Caki2 (cell line): Measurements from ENCODE around the gene PARP16. TPM values are rescaled to one million over a fixed set of nuclear protein-coding genes. Genes with fewer than 3 reads are reported as not detected.

Source experiments
- DNase-seq: peaks from one replicate; pipeline ENCODE4 v3.0.0-alpha.2; 2015; ENCODE audit warnings: low read depth
- in situ Hi-C: cut with HindIII; loops from 2 replicates; pipeline ENCODE4 v1.10.0; 2016; ENCODE audit warnings: low sequenced_read_pairs, low pct_unique_long_range_greater_than_20kb, mixed read lengths
- total RNA-seq: library from RNA; depleted of rRNA; stranded (reverse); fragments of >200 nt; shearing (Covaris generic); gene quantifications from 2 replicates; pipeline ENCODE4 v1.2.3, GENCODE V29; 2014; ENCODE audit warnings: low replicate concordance

PARP16 gene
- total RNA-seq, 1 experiment from 2014 or later, result 16.9 TPM

GRCh38 chr15:65323071-65323511, 36.4 kb upstream of the PARP16 start:
- in situ Hi-C loops, result no loop called here
- no peak for DNase-seq

DNA sequence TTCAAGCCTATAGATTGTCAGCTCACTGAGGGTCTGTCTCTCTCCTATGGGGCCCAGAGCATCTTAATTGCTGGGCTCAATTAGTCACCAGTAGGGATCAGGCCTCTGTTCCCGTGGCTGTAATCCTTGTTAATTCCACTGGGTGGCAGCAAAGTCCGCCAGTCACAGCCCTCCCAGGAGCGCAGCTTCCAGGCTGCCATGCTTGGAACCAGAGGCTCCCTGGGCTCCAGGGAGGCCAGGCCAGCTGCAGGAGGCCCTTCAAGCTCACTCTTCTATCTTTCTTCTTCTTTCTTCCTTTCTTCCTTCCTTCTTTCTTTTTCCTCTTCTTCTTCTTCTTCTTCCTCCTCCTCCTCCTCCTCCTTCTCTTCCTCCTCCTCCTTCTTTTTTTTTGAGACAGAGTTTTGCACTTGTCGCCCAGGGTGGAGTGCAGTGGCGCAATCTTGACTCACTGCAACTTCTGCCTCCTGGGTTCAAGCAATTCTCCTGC, 32.2 kb upstream of the PARP16 start:
- in situ Hi-C loops, result no loop called here
- DNase-seq, result peak; percentile 59

DNA sequence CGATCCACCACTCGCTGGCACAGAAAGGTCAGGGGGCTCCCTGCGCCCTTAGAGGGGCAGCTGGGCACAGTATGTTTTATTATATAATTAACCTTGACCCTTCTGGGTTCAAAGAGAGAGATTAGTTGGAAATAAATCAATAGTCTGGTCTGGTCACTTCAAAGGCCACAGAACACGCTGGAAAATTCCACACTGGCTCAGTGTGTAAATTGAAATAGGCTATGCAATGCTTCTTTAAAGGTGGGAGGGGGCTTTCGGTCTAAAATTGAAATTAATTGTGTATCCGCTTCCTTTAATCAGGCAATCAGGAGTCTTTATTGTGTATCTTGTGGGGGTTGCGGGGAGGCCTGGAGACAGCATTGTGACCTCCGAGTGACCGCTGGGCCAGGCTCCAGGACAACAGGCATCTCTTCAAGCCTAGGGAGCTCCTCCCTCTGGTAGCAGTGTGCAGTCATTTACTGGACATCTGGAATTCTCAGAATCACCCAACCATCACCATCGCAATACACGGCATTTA, 25.8 kb upstream of the PARP16 start:
- DNase-seq, result no peak
- in situ Hi-C loops, result no loop called here

GRCh38 chr15:65311760-65312159, 25.1 kb upstream of the PARP16 start:
- DNase-seq, result no peak
- in situ Hi-C loops, result no loop called here

DNA sequence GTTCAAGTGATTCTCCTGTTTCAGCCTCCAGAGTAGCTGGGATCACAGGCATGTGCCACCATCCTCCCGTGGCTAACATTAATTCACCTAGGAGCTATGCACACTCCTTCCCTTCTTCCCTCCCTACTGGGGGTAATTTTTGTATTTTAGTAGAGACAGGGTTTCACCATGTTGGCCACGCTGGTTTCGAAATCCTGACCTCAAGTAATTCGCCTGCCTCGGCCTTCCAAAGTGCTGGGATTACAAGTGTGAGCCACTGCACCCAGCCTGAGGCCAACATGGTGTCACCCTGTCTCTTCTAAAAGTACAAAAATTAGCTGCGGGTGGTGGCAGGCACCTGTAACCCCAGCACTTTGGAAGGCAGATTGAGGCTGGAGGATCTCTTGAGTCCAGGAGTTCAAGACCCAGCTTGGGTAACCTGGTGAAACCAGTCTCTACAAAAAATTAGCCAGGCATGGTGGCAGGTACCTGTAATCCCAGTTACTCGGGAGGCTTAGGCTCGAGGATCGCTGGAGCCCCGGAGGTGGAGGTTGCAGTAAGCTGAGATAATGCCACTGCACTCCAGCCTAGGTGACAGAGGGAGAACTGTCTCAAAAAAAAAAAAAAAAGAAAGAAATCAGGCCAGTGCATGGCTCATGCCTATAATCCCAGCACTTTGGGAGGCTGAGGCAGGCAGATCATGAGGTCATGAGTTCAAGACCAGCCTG, 23.9 kb upstream of the PARP16 start:
- no peak for DNase-seq
- in situ Hi-C loops, result no loop called here

- in situ Hi-C loops, result no loop called here
- DNase-seq, result no peak
Measured at GRCh38 chr15:65309882-65310418, 23.3 kb upstream of the PARP16 start.

DNA sequence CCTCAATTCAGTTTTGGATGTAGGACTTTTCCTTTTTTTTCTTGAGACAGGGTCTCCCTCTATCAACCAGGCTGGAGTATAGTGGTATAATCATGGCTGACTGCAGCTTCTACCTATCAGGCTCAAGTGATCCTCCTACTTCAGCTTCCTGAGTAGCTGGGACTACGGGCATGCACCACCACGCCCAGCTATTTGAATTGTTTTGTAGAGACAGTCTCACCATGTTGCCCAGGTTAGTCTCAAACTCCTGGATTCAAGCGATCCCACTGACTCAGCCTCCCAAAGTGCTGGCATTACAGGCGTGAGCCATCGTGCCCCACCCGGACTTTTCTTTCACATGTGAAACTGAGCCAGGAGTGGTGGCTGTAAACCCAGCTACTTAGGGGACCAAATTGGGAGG, 21.3 kb upstream of the PARP16 start:
- in situ Hi-C loops, result no loop called here
- DNase-seq, result no peak

GRCh38 chr15:65306551-65306950, 19.9 kb upstream of the PARP16 start:
- no peak for DNase-seq
- in situ Hi-C loops, result no loop called here

- DNase-seq, result no peak
- in situ Hi-C loops, result no loop called here
Measured at GRCh38 chr15:65305776-65306175, 19.1 kb upstream of the PARP16 start.

DNA sequence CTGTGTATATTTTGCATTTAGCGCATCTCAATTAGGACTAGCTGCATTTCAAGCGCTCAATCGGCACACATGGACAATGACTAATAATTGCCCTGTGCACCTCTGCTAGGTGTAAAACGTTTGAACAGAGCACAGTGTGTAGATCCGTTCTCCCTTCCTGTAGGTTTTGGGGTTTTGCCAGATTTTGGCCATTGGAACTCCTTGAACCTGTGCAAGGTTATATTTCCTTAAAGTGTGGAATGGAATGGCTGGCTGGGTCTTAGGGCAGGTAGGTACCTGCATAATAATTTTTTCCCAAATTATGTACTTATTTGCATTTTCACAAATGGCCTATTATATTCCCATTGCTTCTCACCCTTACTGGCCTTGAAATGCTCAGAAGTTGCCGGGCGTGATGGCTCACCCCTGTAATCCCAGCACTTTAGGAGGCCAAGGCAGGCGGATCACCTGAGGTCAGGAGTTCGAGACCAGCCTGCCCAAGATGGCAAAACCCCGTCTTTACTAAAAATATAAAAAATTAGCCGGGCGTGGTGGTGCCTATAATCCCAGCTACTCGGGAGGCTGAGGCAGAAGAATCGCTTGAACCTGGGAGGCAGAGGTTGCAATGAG, 18.6 kb upstream of the PARP16 start:
- in situ Hi-C loops, result no loop called here
- no peak for DNase-seq

DNA sequence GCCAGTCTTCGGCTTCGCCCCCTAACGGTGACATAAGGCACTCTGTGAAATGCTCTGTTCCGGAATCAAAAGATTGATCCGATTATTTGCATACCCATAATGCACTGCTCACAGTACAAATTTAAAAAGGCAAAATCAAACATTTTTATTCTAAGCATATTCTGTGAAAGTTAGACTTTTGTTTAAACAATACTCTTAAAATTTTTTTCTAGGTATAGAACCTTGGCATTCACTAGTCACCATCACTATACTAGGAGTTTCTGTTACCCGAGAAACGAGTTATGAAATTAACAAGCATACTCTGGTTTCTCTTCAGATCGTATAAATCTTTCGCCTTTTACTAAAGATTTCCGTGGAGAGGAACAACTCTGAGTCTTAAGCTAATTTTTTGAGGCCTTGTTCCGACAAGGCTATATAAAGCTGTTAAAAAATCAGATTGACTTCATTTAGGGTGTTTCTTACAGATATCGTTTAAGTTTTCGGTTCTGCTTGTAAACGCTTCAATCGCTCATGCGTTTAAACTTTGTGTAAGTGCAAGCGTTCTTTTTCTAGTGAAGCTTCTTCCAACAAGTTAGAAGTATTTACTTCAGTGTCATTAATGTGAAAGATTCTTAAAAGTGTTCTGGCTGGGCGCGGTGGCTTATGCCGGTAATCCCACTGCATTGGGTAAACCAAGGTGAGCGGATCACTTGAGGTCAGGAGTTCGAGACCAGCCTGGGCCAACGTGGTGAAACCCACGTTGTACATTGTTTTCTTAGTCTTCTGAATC, 17.9 kb upstream of the PARP16 start, which contains the start of gene RNU5B-1:
Gene RNU5B-1 (plus strand): TSS at position 297 of the 769 bp plus-strand sequence.
- peak; percentile 95 for DNase-seq
- in situ Hi-C loops, result no loop called here

GRCh38 chr15:65303687-65304380, 17.2 kb upstream of the PARP16 start:
- no peak for DNase-seq
- in situ Hi-C loops, result no loop called here

GRCh38 chr15:65302061-65302460, 15.4 kb upstream of the PARP16 start:
- DNase-seq, result no peak
- in situ Hi-C loops, result no loop called here

DNA sequence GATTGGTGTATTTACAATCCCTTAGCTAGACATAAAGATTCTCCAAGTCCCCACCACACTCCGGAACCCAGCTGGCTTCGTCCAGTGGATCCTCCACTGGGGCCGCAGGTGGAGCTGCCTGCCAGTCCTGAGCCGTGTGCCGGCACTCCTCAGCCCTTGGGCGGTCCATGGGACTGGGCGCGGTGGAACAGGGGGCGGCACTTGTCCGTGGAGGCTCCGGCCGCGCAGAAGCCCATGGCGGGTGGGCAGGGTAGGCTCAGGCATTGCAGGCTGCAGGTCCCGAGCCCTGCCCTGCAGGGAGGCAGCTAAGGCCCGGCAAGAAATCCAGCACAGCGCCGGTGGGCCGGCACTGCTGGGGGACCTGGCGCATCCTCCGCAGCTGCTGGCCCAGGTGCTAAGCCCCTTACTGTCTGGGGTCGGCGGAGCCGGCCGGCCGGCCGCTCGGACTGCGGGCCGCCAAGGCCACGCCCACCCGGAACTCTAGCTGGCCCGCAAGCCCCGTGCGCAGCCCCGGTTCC, 14.3 kb upstream of the PARP16 start:
- DNase-seq, result peak; percentile 87
- in situ Hi-C loops, result no loop called here

DNA sequence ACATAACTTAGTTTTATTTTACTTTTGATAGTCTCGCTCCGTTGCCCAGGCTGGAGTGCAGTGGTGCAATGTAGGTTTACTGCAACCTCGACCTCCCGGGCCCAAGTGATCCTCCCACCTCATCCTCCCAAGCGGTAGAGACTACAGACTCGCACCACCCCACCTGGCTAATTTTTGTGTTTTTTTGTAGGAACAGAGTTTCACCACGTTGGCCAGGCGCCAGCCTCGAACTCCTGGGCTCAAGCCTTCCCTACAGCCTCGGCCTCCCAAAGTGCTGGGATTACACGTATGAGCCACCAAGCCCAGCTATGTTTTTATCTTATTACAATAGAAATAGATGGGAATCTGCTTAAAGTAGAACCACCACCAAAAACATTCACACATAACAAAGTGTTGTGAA, 12.0 kb upstream of the PARP16 start:
- no peak for DNase-seq
- in situ Hi-C loops, result no loop called here

DNA sequence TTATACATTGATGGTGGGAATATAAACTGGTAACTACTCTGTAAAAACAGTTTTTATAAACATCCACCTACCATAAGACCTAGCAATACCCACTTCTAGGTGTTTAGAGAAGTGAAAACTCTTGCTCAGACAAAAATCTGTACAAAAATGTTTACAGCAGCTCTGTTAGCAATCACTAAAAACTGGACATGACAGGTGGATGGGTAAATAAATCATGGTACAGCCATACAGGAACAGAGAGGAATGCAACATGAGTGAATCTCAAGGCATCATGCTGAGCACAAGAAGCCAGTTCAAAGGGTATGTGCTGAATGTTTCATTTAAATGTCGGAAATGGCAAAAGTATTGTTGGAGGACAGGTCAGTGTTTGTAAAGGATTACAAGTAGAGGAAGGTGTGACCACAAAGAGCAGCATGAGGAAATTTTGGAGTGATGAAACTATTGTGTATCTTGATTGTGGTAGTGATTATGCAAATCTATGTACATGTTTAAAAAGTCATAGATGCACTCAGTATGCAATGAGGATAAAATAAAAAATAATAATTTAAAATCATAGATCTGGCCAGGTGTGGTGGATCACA, 6.3 kb upstream of the PARP16 start:
- in situ Hi-C loops, result no loop called here
- no peak for DNase-seq

GRCh38 chr15:65290228-65290627, 3.5 kb upstream of the PARP16 start:
- in situ Hi-C loops, result no loop called here

More at GRCh38 chr15:65290228-65290627, 3.5 kb upstream of the PARP16 start:
- no peak for DNase-seq
